Measurements from ENCODE around the gene TMX1. TPM values are rescaled to one million over a fixed set of nuclear protein-coding genes. Genes with fewer than 3 reads are reported as not detected.

The TMX1 gene
- total RNA-seq, 3 donors from 2014 or later = 29.9 to 31.9 (median 30.1) TPM

GRCh38 chr14:51304438-51304837 lies 64.4 kb downstream of the TMX1 start:
- no peak for DNase-seq
- H3K36me3 ChIP-seq (ENCODE audit: low read depth) = no peaks in the 10 kb centered on the region
- no peaks in the 10 kb centered on the region for H3K9me3 ChIP-seq
- no peak for ATAC-seq
- no peak overlapping the region for H3K4me3 ChIP-seq
- TF ChIP-seq CTCF (IDR thresholded peaks at IDR 0.05) = no peak
- no peaks in the 10 kb centered on the region for H3K4me1 ChIP-seq (ENCODE audit: low read depth)
- intact Hi-C loops (cut with DNase I, micrococcal nuclease) = no loop called here

- intact Hi-C loops (cut with DNase I, micrococcal nuclease) = no loop called here
- H3K4me1 ChIP-seq (ENCODE audit: low read depth) = no peaks in the 10 kb centered on the region
- DNase-seq (no peak), ATAC-seq (no peak)
- no peak overlapping the region for H3K4me3 ChIP-seq
- TF ChIP-seq CTCF (IDR thresholded peaks at IDR 0.05) = no peak
- no peaks in the 10 kb centered on the region for H3K9me3 ChIP-seq
- H3K36me3 ChIP-seq (ENCODE audit: low read depth) = no peaks in the 10 kb centered on the region
Observed at GRCh38 chr14:51304941-51305340, 64.9 kb downstream of the TMX1 start.

GRCh38 chr14:51305751-51306150 lies 65.7 kb downstream of the TMX1 start:
- no peak for TF ChIP-seq CTCF (IDR thresholded peaks at IDR 0.05)
- no peak for ATAC-seq
- Histone ChIP-seq H3K36me3 (ENCODE audit: low read depth) (no peaks in the 10 kb centered on the region), H3K4me3 (no peak overlapping the region), H3K4me1 (ENCODE audit: low read depth) (no peaks in the 10 kb centered on the region), H3K9me3 (no peaks in the 10 kb centered on the region)
- DNase-seq = no peak
- intact Hi-C loops (cut with DNase I, micrococcal nuclease) = no loop called here

Other genes starting within 250 kb of the TMX1 start
- gene TRIM9, start 145.1 kb upstream of the TMX1 start, total RNA-seq = 1 to 10 TPM in 2 of 3 donors, under 1 TPM in 1; 0.72 to 8.7 (median 3.9) TPM

All from mucosa of descending colon (tissue), 3 donors.